Measurements from ENCODE around the gene TUBB1. TPM values are rescaled to one million over a fixed set of nuclear protein-coding genes. Genes with fewer than 3 reads are reported as not detected.

The TUBB1 gene
- total and polyA plus RNA-seq, 11 donors: 0.07 to 0.64 (median 0.22) TPM; not detected in 1

DNA sequence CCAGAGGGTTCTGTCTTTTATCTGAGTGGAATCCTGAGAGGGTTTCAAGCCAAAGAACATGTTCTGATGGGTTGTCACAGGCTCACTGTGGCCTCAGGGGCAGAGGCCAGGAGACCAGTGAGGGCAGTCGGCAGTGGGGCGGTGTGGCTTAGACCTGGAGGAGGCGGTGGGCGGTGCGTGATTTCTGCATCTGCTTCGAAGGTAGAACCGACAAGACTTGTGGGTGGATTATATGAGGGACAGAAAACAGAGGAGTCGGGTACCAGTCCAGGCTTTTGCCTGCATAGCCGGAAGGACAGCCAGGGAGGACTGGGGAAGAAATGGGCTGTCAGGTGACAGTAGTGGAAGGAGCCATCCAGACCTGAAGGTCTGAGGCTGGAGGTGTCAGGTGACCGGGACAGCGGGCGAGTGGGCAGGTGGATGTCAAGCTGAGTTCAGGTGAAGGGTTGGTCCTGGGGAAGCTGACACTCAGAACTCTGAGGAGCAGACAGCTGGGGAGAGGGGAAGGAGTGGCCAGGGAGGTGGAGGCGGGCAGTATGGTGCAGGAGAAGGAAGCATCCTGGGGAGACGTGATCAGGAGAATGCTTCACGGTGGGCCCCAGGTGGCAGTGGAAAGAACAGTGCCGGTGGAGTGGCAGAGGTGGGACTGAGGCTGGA is 15.3 kb upstream of the TUBB1 start:
- intact Hi-C loops (cut with DNase I): no loop called here
- Histone ChIP-seq H3K27me3 (no peaks in the 10 kb centered on the region), H3K9me3 (no peaks in the 10 kb centered on the region), H3K27ac (peak overlapping the region in 5 of 12 donors; percentile 50 to 96 (median 90)), H3K4me1 (peaks cover 11 to 59% (median 36%) of the 10 kb centered on the region in 12 donors), H3K4me3 (peak overlapping the region in 5 of 12 donors; percentile 77 to 97 (median 91)), H3K36me3 (peaks cover 0 to 56% (median 36%) of the 10 kb centered on the region in 9 donors)
- ATAC-seq: no peak
- no peak for TF ChIP-seq POLR2A (IDR thresholded peaks at IDR 0.05)
- no peak for TF ChIP-seq CTCF (IDR thresholded peaks at IDR 0.05)
- WGBS, 4 donors: 83 to 88% (median 87%) methylated on average over 16 of the region's 16 CpGs
- peak in 1 of 5 donors; percentile 23 for DNase-seq

DNA sequence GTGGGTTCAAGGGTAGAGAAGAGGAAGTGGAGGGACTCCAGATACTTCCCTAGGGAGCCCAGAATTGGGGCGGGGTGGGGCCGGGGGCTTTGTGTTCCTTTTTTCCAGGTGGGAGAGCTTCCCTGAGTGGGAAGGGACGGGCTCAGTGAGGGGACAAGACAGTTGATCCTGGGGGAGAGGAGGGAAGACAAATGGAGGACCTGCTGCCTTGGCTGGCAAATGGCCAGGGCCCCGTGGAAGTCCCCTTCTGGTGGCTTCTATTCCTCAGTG is 14.8 kb upstream of the TUBB1 start:
- peak overlapping the region in 7 of 12 donors; percentile 49 to 96 (median 87) for H3K27ac ChIP-seq

DNA sequence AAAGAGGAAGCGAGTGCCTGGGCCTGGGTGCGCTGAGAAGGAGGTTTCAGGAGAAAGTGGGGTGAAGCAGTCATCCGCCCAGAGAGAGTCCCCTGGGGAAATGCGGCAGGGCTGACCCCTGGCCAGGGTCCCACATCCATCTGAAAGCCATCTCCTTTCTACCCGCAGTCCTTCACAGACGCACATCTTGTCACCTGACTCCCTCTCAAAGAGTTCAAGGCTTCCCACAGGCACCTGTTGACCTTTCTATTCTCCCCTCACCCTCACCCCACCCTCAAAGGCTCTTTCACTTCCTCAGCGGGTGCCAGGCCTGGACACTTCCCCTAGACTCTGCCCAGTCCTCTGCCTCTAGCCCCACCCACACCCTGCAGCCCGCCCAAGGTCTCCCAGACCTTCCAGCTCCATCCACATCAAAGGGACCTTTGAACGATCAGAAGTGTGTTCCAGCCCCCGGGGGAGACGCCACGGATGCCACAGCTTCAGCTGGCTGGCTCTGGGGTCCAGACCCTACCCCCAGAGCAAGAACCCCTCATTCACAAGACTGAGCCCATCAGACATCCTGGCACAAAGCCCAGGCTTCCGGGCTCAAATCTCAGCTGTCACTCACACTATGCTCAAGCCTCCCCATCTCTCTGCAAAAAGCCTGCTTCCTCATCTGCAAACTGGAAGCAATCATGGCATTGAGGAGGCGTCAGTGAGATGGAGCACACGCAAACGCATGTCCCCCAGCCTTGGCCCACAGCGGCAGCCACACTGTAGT is 14.3 kb upstream of the TUBB1 start:
- peak; percentile 64 to 84 (median 72) for DNase-seq
- peak; percentile 29 to 71 (median 56) for ATAC-seq
- peaks cover 0 to 46% (median 27%) of the 10 kb centered on the region in 9 donors for H3K36me3 ChIP-seq
- TF ChIP-seq CTCF (IDR thresholded peaks at IDR 0.05) (no peak), POLR2A (IDR thresholded peaks at IDR 0.05) (no peak)
- peak overlapping the region in 10 of 12 donors; percentile 72 to 97 (median 89) for H3K4me3 ChIP-seq
- peaks cover 11 to 63% (median 36%) of the 10 kb centered on the region in 12 donors for H3K4me1 ChIP-seq
- H3K27ac ChIP-seq: peak overlapping the region in 8 of 12 donors; percentile 82 to 96 (median 88)
- H3K27me3 ChIP-seq: no peaks in the 10 kb centered on the region
- whole genome bisulfite sequencing, 4 donors: 40 to 53% (median 44%) methylated on average over 15 to 17 of the region's 17 CpGs
- no peaks in the 10 kb centered on the region for H3K9me3 ChIP-seq
- intact Hi-C loops (cut with DNase I): no loop called here

More for the DNA sequence above, 14.8 kb upstream of the TUBB1 start:
- intact Hi-C loops (cut with DNase I): no loop called here
- Histone ChIP-seq H3K9me3 (no peaks in the 10 kb centered on the region), H3K4me3 (peak overlapping the region in 8 of 12 donors; percentile 72 to 97 (median 90)), H3K36me3 (peaks cover 0 to 51% (median 32%) of the 10 kb centered on the region in 9 donors), H3K27me3 (no peaks in the 10 kb centered on the region), H3K4me1 (peaks cover 11 to 63% (median 36%) of the 10 kb centered on the region in 12 donors)
- 53 to 64% (median 59%) methylated on average over 4 of the region's 4 CpGs for WGBS, 4 donors
- DNase-seq (peak; percentile 50 to 83 (median 60)), ATAC-seq (no peak)
- TF ChIP-seq CTCF (IDR thresholded peaks at IDR 0.05): no peak
- TF ChIP-seq POLR2A (IDR thresholded peaks at IDR 0.05): no peak

GRCh38 chr20:59005523-59006166 is 13.6 kb upstream of the TUBB1 start:
- peak overlapping the region in 11 of 12 donors; percentile 82 to 96 (median 87) for H3K27ac ChIP-seq
- no peaks in the 10 kb centered on the region for H3K27me3 ChIP-seq
- no peak for ATAC-seq
- 61 to 74% (median 69%) methylated on average over 3 of the region's 3 CpGs for WGBS, 4 donors
- TF ChIP-seq POLR2A (IDR thresholded peaks at IDR 0.05) (no peak), CTCF (IDR thresholded peaks at IDR 0.05) (no peak)
- H3K4me1 ChIP-seq: peaks cover 11 to 69% (median 43%) of the 10 kb centered on the region in 12 donors
- H3K9me3 ChIP-seq: no peaks in the 10 kb centered on the region
- peaks cover 0 to 39% (median 20%) of the 10 kb centered on the region in 9 donors for H3K36me3 ChIP-seq
- peak in 1 of 5 donors; percentile 25 for DNase-seq
- intact Hi-C loops (cut with DNase I): no loop called here
- H3K4me3 ChIP-seq: peak overlapping the region; percentile 72 to 97 (median 89)
